HG03460 (cell line): ENCODE results near the gene ADGRA1.

Experiments
- ATAC-seq: cut with Tn5 transposase; IDR thresholded peaks from one replicate; pipeline ENCODE4 v1.9.1; 2021; ENCODE audit not compliant: unreplicated experiment

Gene ADGRA1

GRCh38 chr10:133094286-133094685 is 6.6 kb downstream of the ADGRA1 start:
- no peak for ATAC-seq

- no peak for ATAC-seq
Observed at GRCh38 chr10:133094866-133095265, 7.1 kb downstream of the ADGRA1 start.

- ATAC-seq: no peak
Observed at GRCh38 chr10:133095586-133095985, 7.9 kb downstream of the ADGRA1 start.

- ATAC-seq: no peak
Observed at GRCh38 chr10:133096616-133097269, 9.0 kb downstream of the ADGRA1 start.

GRCh38 chr10:133097418-133097817 is 9.7 kb downstream of the ADGRA1 start:
- ATAC-seq: no peak

GRCh38 chr10:133097961-133098360 is 10.2 kb downstream of the ADGRA1 start:
- no peak for ATAC-seq

GRCh38 chr10:133098426-133099124 is 10.9 kb downstream of the ADGRA1 start:
- ATAC-seq: no peak

GRCh38 chr10:133099571-133099970 is 11.8 kb downstream of the ADGRA1 start:
- no peak for ATAC-seq

GRCh38 chr10:133100186-133100585 is 12.5 kb downstream of the ADGRA1 start:
- ATAC-seq: no peak

GRCh38 chr10:133100706-133101415 is 13.1 kb downstream of the ADGRA1 start:
- no peak for ATAC-seq

- ATAC-seq: no peak
Observed at GRCh38 chr10:133101416-133101810, 13.7 kb downstream of the ADGRA1 start.

GRCh38 chr10:133102415-133103095 is 14.8 kb downstream of the ADGRA1 start:
- ATAC-seq: no peak

- no peak for ATAC-seq
Observed at GRCh38 chr10:133103311-133103910, 15.7 kb downstream of the ADGRA1 start.

GRCh38 chr10:133104068-133104962 is 16.6 kb downstream of the ADGRA1 start:
- no peak for ATAC-seq

- ATAC-seq: no peak
Observed at GRCh38 chr10:133104963-133105640, 17.4 kb downstream of the ADGRA1 start.

GRCh38 chr10:133105686-133106390 is 18.1 kb downstream of the ADGRA1 start:
- no peak for ATAC-seq

- ATAC-seq: no peak
Observed at GRCh38 chr10:133106516-133106915, 18.8 kb downstream of the ADGRA1 start.

- no peak for ATAC-seq
Observed at GRCh38 chr10:133107442-133107841, 19.7 kb downstream of the ADGRA1 start.

- ATAC-seq: no peak
Observed at GRCh38 chr10:133109711-133110110, 22.0 kb downstream of the ADGRA1 start.
